Measurements from ENCODE around the gene SGMS1. TPM values are rescaled to one million over a fixed set of nuclear protein-coding genes. Genes with fewer than 3 reads are reported as not detected.

Gene SGMS1
- total and polyA plus RNA-seq, 12 donors = 7.3 to 24.3 (median 17.1) TPM

- intact Hi-C loops (cut with DNase I) = loop anchor here in 2 of 10 donors (10.0 kb wide), 2 partner anchors 348 to 358 kb away; no protein-coding TSS in a partner anchor
- Histone ChIP-seq H3K9me3 (no peaks in the 10 kb centered on the region), H3K36me3 (no peaks in the 10 kb centered on the region), H3K27me3 (peaks cover 0 to 5% (median 0%) of the 10 kb centered on the region in 7 donors), H3K27ac (no peak overlapping the region), H3K4me3 (no peak overlapping the region), H3K4me1 (peaks cover 0 to 15% (median 9%) of the 10 kb centered on the region in 9 donors)
- DNase-seq = no peak
- ATAC-seq = no peak
- TF ChIP-seq CTCF (IDR thresholded peaks at IDR 0.05) = no peak
- 66 to 77% methylated on average over 9 of the region's 9 CpGs for WGBS, 2 donors
These were observed 336.6 kb downstream of the SGMS1 start for GRCh38 chr10:50286996-50287803.

- intact Hi-C loops (cut with DNase I) = loop anchor here in 2 of 10 donors (10.0 kb wide), 2 partner anchors 348 to 358 kb away; no protein-coding TSS in a partner anchor
- peaks cover 0 to 15% (median 9%) of the 10 kb centered on the region in 9 donors for H3K4me1 ChIP-seq
- no peaks in the 10 kb centered on the region for H3K9me3 ChIP-seq
- H3K27me3 ChIP-seq = peaks cover 0 to 7% (median 0%) of the 10 kb centered on the region in 7 donors
- 37 to 41% methylated on average over 2 of the region's 2 CpGs for WGBS, 2 donors
- ATAC-seq = peak in 2 of 8 donors; percentile 37 to 46
- peak in 1 of 2 donors; percentile 7 for DNase-seq
- H3K4me3 ChIP-seq = no peak overlapping the region
- TF ChIP-seq CTCF (IDR thresholded peaks at IDR 0.05) = no peak
- no peaks in the 10 kb centered on the region for H3K36me3 ChIP-seq
- H3K27ac ChIP-seq = no peak overlapping the region
These were observed 337.2 kb downstream of the SGMS1 start for GRCh38 chr10:50286517-50286916.

- Histone ChIP-seq H3K4me3 (no peak overlapping the region), H3K27ac (no peak overlapping the region), H3K36me3 (no peaks in the 10 kb centered on the region), H3K27me3 (peaks cover 0 to 30% (median 0%) of the 10 kb centered on the region in 7 donors), H3K4me1 (peaks cover 0 to 12% (median 9%) of the 10 kb centered on the region in 9 donors), H3K9me3 (no peaks in the 10 kb centered on the region)
- DNase-seq (no peak), ATAC-seq (no peak)
- TF ChIP-seq CTCF (IDR thresholded peaks at IDR 0.05) = no peak
- 78 to 81% methylated on average over 4 of the region's 4 CpGs for WGBS, 2 donors
- intact Hi-C loops (cut with DNase I) = loop anchor here in 3 of 10 donors (5.0 to 10.0 kb wide), 3 partner anchors 353 to 1895 kb away; no protein-coding TSS in a partner anchor
These were observed 341.7 kb downstream of the SGMS1 start for GRCh38 chr10:50281967-50282522.

GRCh38 chr10:50281210-50281966, 342.4 kb downstream of the SGMS1 start:
- intact Hi-C loops (cut with DNase I) = loop anchor here in 3 of 10 donors (5.0 to 10.0 kb wide), 3 partner anchors 353 to 1894 kb away; no protein-coding TSS in a partner anchor
- 78 to 79% methylated on average over 8 of the region's 8 CpGs for WGBS, 2 donors

More at GRCh38 chr10:50281210-50281966, 342.4 kb downstream of the SGMS1 start:
- DNase-seq (no peak), ATAC-seq (no peak)
- H3K36me3 ChIP-seq = no peaks in the 10 kb centered on the region
- H3K4me1 ChIP-seq = peaks cover 0 to 6% (median 4%) of the 10 kb centered on the region in 9 donors
- H3K27ac ChIP-seq = no peak overlapping the region
- peaks cover 0 to 30% (median under 1%) of the 10 kb centered on the region in 7 donors for H3K27me3 ChIP-seq
- H3K4me3 ChIP-seq = no peak overlapping the region
- no peaks in the 10 kb centered on the region for H3K9me3 ChIP-seq
- no peak for TF ChIP-seq CTCF (IDR thresholded peaks at IDR 0.05)

Measured in heart right ventricle (tissue), 16 donors.